Astrocyte (in vitro differentiated cells and primary cell): ENCODE measurements around the gene ANKRD33B. TPM values are rescaled to one million over a fixed set of nuclear protein-coding genes. Genes with fewer than 3 reads are reported as not detected.

Experiments
- DNase-seq: peaks from one replicate; pipeline ENCODE4 v3.0.0-alpha.2; 2010; ENCODE audit warnings: low read depth
- FAIRE-seq: peaks from 2 replicates; lab custom pipeline; 2011; peaks lifted over from hg19 to GRCh38; lab: Jason Lieb, UNC
- H2AFZ ChIP-seq: 2 replicates; pipeline ENCODE4 v1.6.0; 2012; ENCODE audit warnings: low read depth, low read length, inconsistent platforms
- H3K27ac ChIP-seq: 2 replicates; pipeline ENCODE4 v1.5.1; 2011; ENCODE audit warnings: low read depth, low read length, inconsistent platforms
- H3K27me3 ChIP-seq: 2 replicates; pipeline ENCODE4 v1.6.0; 2011; ENCODE audit warnings: low read length, inconsistent platforms; ENCODE audit not compliant: insufficient read depth
- H3K36me3 ChIP-seq: 2 replicates; pipeline ENCODE4 v1.5.1; 2011; ENCODE audit warnings: low read length, inconsistent platforms; ENCODE audit not compliant: insufficient read depth
- H3K4me1 ChIP-seq: 2 replicates; pipeline ENCODE4 v1.5.1; 2011; ENCODE audit warnings: low read length, inconsistent platforms; ENCODE audit not compliant: insufficient read depth
- H3K4me2 ChIP-seq: 2 replicates; pipeline ENCODE4 v1.6.0; 2012; ENCODE audit warnings: low read length, inconsistent platforms
- H3K4me3 ChIP-seq: 2 replicates; pipeline ENCODE4 v1.5.1; 2011; ENCODE audit warnings: low read depth, mild to moderate bottlenecking, low read length, inconsistent platforms; ENCODE audit not compliant: insufficient read depth
- H3K79me2 ChIP-seq: 2 replicates; pipeline ENCODE4 v1.6.0; 2012; ENCODE audit warnings: mild to moderate bottlenecking, low read length, inconsistent platforms; ENCODE audit not compliant: insufficient read depth
- H3K9ac ChIP-seq: 2 replicates; pipeline ENCODE4 v1.6.0; 2012; ENCODE audit warnings: mild to moderate bottlenecking, low read length, inconsistent platforms
- H3K9me3 ChIP-seq: 2 replicates; pipeline ENCODE4 v1.5.1; 2012; ENCODE audit warnings: low read depth, mild to moderate bottlenecking, low read length, inconsistent platforms; ENCODE audit not compliant: insufficient read depth
- H4K20me1 ChIP-seq: 2 replicates; pipeline ENCODE4 v1.6.0; 2012; ENCODE audit warnings: low read length, inconsistent platforms; ENCODE audit not compliant: insufficient read depth
- H3K27ac Mint-ChIP-seq: one replicate; pipeline ENCODE4 v1.8.0; 2021; ENCODE audit warnings: mild to moderate bottlenecking, mixed read lengths; ENCODE audit not compliant: unreplicated experiment
- H3K27me3 Mint-ChIP-seq: one replicate; pipeline ENCODE4 v1.8.0; 2021; ENCODE audit warnings: low read depth, mixed read lengths; ENCODE audit not compliant: unreplicated experiment
- H3K36me3 Mint-ChIP-seq: one replicate; pipeline ENCODE4 v1.8.0; 2021; ENCODE audit warnings: low read depth, mixed read lengths; ENCODE audit not compliant: unreplicated experiment
- H3K4me1 Mint-ChIP-seq: one replicate; pipeline ENCODE4 v1.8.0; 2021; ENCODE audit warnings: low read depth, mixed read lengths; ENCODE audit not compliant: unreplicated experiment
- H3K4me3 Mint-ChIP-seq: one replicate; pipeline ENCODE4 v1.8.0; 2021; ENCODE audit warnings: mild to moderate bottlenecking, moderate library complexity, mixed read lengths; ENCODE audit not compliant: unreplicated experiment
- H3K9me3 Mint-ChIP-seq: one replicate; pipeline ENCODE4 v1.8.0; 2021; ENCODE audit warnings: mild to moderate bottlenecking, mixed read lengths; ENCODE audit not compliant: unreplicated experiment
- CTCF ChIP-seq: IDR thresholded peaks from 2 replicates; pipeline ENCODE4 v1.5.1; 2011; ENCODE audit warnings: low read depth, mild to moderate bottlenecking, inconsistent platforms, low read length, moderate library complexity; ENCODE audit not compliant: insufficient read depth
- EZH2 ChIP-seq: IDR thresholded peaks from 2 replicates; pipeline ENCODE4 v1.6.1; 2012; ENCODE audit warnings: mild to moderate bottlenecking, low read length, inconsistent platforms; ENCODE audit not compliant: insufficient read depth
- total RNA-seq: library from RNA; stranded (reverse); gene quantifications from 2 replicates; pipeline ENCODE4 v1.2.1, GENCODE V29; 2021

Gene ANKRD33B
- total RNA-seq, 1 donor from 2014 or later: 22.7 TPM

GRCh38 chr5:10591966-10592365 is 28.1 kb downstream of the ANKRD33B start:
- Histone ChIP-seq H3K9me3 (no peaks in the 10 kb centered on the region), H3K9ac (no peak overlapping the region), H3K4me3 (no peak overlapping the region), H3K27ac (no peak overlapping the region), H2AFZ (no peak overlapping the region), H3K4me1 (peaks cover 20% of the 10 kb centered on the region), H3K79me2 (peaks cover 2% of the 10 kb centered on the region), H3K27me3 (no peaks in the 10 kb centered on the region), H3K4me2 (no peak overlapping the region), H4K20me1 (no peaks in the 10 kb centered on the region), H3K36me3 (no peaks in the 10 kb centered on the region)
- H3K27me3 Mint-ChIP-seq: no peaks in the 10 kb centered on the region
- no peak for TF ChIP-seq CTCF
- TF ChIP-seq EZH2: no peak
- H3K9me3 Mint-ChIP-seq: peaks cover 3% of the 10 kb centered on the region
- no peak overlapping the region for H3K27ac Mint-ChIP-seq
- H3K4me1 Mint-ChIP-seq: peaks cover 54% of the 10 kb centered on the region
- DNase-seq (no peak), FAIRE-seq (no peak)
- H3K4me3 Mint-ChIP-seq: no peak overlapping the region
- H3K36me3 Mint-ChIP-seq: peaks cover 6% of the 10 kb centered on the region

DNA sequence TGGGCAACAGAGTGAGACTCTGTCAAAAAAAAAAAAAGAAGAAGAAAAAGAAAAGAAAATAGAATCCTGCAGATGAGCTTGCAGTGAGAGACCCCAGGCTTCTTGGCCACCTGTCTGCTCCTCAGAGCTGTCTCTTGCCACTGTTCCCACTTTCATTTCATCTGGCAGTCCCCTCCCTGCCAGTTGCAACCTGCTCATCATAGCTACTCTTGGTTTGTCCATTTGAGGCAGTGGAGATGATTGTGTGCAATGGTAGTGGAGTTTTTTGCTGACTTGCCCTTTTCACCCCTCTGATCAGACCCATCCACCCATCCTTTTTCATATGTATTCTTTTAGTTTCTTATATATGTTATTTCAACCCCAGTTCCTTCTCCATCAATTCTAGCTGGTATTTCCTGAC is 28.7 kb downstream of the ANKRD33B start:
- H3K9me3 Mint-ChIP-seq: peaks cover 5% of the 10 kb centered on the region
- no peak overlapping the region for H3K27ac Mint-ChIP-seq
- Histone ChIP-seq H4K20me1 (no peaks in the 10 kb centered on the region), H3K9me3 (no peaks in the 10 kb centered on the region), H3K4me1 (peaks cover 20% of the 10 kb centered on the region), H3K79me2 (peaks cover 2% of the 10 kb centered on the region), H3K4me3 (no peak overlapping the region), H3K27ac (no peak overlapping the region), H3K27me3 (no peaks in the 10 kb centered on the region), H3K36me3 (no peaks in the 10 kb centered on the region), H3K9ac (no peak overlapping the region), H2AFZ (no peak overlapping the region), H3K4me2 (no peak overlapping the region)
- DNase-seq (no peak), FAIRE-seq (no peak)
- TF ChIP-seq CTCF: no peak
- TF ChIP-seq EZH2: no peak
- no peaks in the 10 kb centered on the region for H3K27me3 Mint-ChIP-seq
- peak overlapping the region; percentile 64 for H3K4me3 Mint-ChIP-seq
- H3K36me3 Mint-ChIP-seq: peaks cover 6% of the 10 kb centered on the region
- H3K4me1 Mint-ChIP-seq: peaks cover 58% of the 10 kb centered on the region

- Histone ChIP-seq H3K4me3 (no peak overlapping the region), H3K4me1 (peaks cover 20% of the 10 kb centered on the region), H3K9me3 (no peaks in the 10 kb centered on the region), H2AFZ (no peak overlapping the region), H3K36me3 (no peaks in the 10 kb centered on the region), H4K20me1 (no peaks in the 10 kb centered on the region), H3K27ac (no peak overlapping the region), H3K79me2 (peaks cover 2% of the 10 kb centered on the region), H3K27me3 (no peaks in the 10 kb centered on the region), H3K9ac (no peak overlapping the region), H3K4me2 (no peak overlapping the region)
- Mint-ChIP-seq H3K36me3 (peaks cover 6% of the 10 kb centered on the region), H3K4me3 (no peak overlapping the region), H3K9me3 (peaks cover 6% of the 10 kb centered on the region), H3K4me1 (peaks cover 61% of the 10 kb centered on the region), H3K27me3 (no peaks in the 10 kb centered on the region), H3K27ac (no peak overlapping the region)
- TF ChIP-seq CTCF: no peak
- no peak for TF ChIP-seq EZH2
- DNase-seq (no peak), FAIRE-seq (no peak)
Observed at GRCh38 chr5:10593531-10594181, 29.8 kb downstream of the ANKRD33B start.
